K562 (cell line): Measurements from ENCODE around the gene DYNLT2. TPM values are rescaled to one million over a fixed set of nuclear protein-coding genes. Genes with fewer than 3 reads are reported as not detected.

Source experiments
- ATAC-seq: fragments of 200-7000 bp; cut with Tn5 transposase; 3 replicates; pipeline ENCODE4 v1.9.1; 2020; ENCODE audit warnings: moderate library complexity
- BruUV-seq: library from RNA; stranded (reverse); fragments of 400-500 nt; replicated peaks from 2 replicates; lab custom pipeline; 2021; lab: Mats Ljungman, UMichigan
- CTCF ChIA-PET: fragments of 300-600 bp; formaldehyde crosslinking; extraction: SDS; loops from one replicate; lab custom pipeline; 2021; ENCODE audit warnings: low intra/inter-chr PET ratio; lab: Yijun Ruan, JAX
- POLR2A ChIA-PET: fragments of 300-600, 350-650 bp; sonication (Branson Sonifier 250); formaldehyde crosslinking; extraction: SDS; loops from one replicate; lab custom pipeline; 2021; ENCODE audit warnings: antibody characterized with exemption, inconsistent platforms; lab: Yijun Ruan, JAX
- DNase-seq, 4 experiments: peaks; one replicate each; pipeline versions ENCODE4 v3.0.0 to v3.0.0-alpha.2; 2011 to 2018; ENCODE audit warnings: low spot score in 3 of 4, mixed read lengths in 3 of 4; ENCODE audit errors: extremely low read depth in 1 of 4
- FAIRE-seq: peaks from 2 replicates; lab custom pipeline; 2011; peaks lifted over from hg19 to GRCh38; lab: Jason Lieb, UNC
- H2AFZ ChIP-seq: 2 replicates; pipeline ENCODE4 v1.6.0; 2011; ENCODE audit warnings: low read depth, low read length, control low read depth, inconsistent platforms
- H3K27ac ChIP-seq: fragments of 200-600 bp; 3 replicates; pipeline ENCODE4 v1.8.0; 2011; ENCODE audit warnings: low read depth, mild to moderate bottlenecking, control low read depth, inconsistent platforms, low read length, moderate library complexity, mixed read lengths; ENCODE audit errors: extremely low read depth
- H3K27me3 ChIP-seq, 2 experiments: fragments of 300-600 bp in 1 of 2; 2 replicates in 1 of 2; 3 replicates in 1 of 2; pipeline versions ENCODE4 v1.6.0 to v1.8.0; 2011; ENCODE audit warnings: inconsistent platforms in 2 of 2, low read length in 2 of 2, mild to moderate bottlenecking in 1 of 2, mixed read lengths in 1 of 2, moderate library complexity in 1 of 2; ENCODE audit not compliant: control insufficient read depth in 2 of 2, insufficient read depth in 2 of 2
- H3K36me3 ChIP-seq: fragments of 300-600 bp; 3 replicates; pipeline ENCODE4 v1.8.0; 2011; ENCODE audit warnings: mild to moderate bottlenecking, low read length, inconsistent platforms; ENCODE audit not compliant: control insufficient read depth, insufficient read depth
- H3K4me1 ChIP-seq, 2 experiments: fragments of 200-600 bp in 1 of 2; replicated peaks in 1 of 2; 2 replicates in 1 of 2; 3 replicates in 1 of 2; pipeline versions ENCODE4 v1.5.1 to v1.8.0; 2011; ENCODE audit warnings: inconsistent platforms in 2 of 2, low read length in 2 of 2, mild to moderate bottlenecking in 1 of 2, mixed read lengths in 1 of 2, moderate library complexity in 1 of 2; ENCODE audit not compliant: control insufficient read depth in 2 of 2, insufficient read depth in 2 of 2
- H3K4me2 ChIP-seq: 2 replicates; pipeline ENCODE4 v1.6.1; 2011; ENCODE audit warnings: low read length, control low read depth, inconsistent platforms, mixed read lengths; ENCODE audit not compliant: insufficient read depth
- H3K4me3 ChIP-seq: fragments of 200-600 bp; sonication (generic), shearing (Covaris generic); 2 replicates; pipeline ENCODE4 v1.5.1; 2016; ENCODE audit warnings: control low read depth, inconsistent platforms
- H3K79me2 ChIP-seq: fragments of 200-600 bp; 3 replicates; pipeline ENCODE4 v1.8.0; 2011; ENCODE audit warnings: low read length, inconsistent platforms; ENCODE audit not compliant: control insufficient read depth, insufficient read depth
- H3K9ac ChIP-seq, 2 experiments: 2 replicates each; pipeline versions ENCODE4 v1.6.0 to v1.6.1; 2011; ENCODE audit warnings: low read depth in 2 of 2, low read length in 2 of 2, control low read depth in 1 of 2, inconsistent platforms in 1 of 2, mild to moderate bottlenecking in 1 of 2, mixed read lengths in 1 of 2; ENCODE audit not compliant: insufficient read depth in 1 of 2
- H3K9me1 ChIP-seq: one replicate; pipeline ENCODE4 v1.6.0; 2011; ENCODE audit warnings: inconsistent platforms, mild to moderate bottlenecking, low read length, moderate library complexity; ENCODE audit not compliant: control insufficient read depth, insufficient read depth
- H3K9me3 ChIP-seq: replicated peaks from 2 replicates; pipeline ENCODE4 v1.5.1; 2011; ENCODE audit warnings: low read depth, low read length, inconsistent platforms; ENCODE audit not compliant: control insufficient read depth, insufficient read depth
- H4K20me1 ChIP-seq: replicated peaks from 2 replicates; pipeline ENCODE4 v1.6.1; 2011; ENCODE audit warnings: low read length, inconsistent platforms, mixed read lengths; ENCODE audit not compliant: control insufficient read depth, insufficient read depth
- BCL6 ChIP-seq: fragments of 250-450 bp; sonication (Bioruptor Pico); IDR thresholded peaks from 2 replicates; pipeline ENCODE4 v1.4.0; 2020
- BRD4 ChIP-seq: fragments of 200-600 bp; sonication (generic); IDR thresholded peaks from 2 replicates; pipeline ENCODE4 v1.6.1; 2017; ENCODE audit warnings: inconsistent platforms
- CEBPZ ChIP-seq: fragments of 150-350 bp; IDR thresholded peaks from 2 replicates; pipeline ENCODE4 v1.6.1; 2014; ENCODE audit warnings: low read depth, mild to moderate bottlenecking, low read length, borderline replicate concordance
- IFI16 ChIP-seq: fragments of 250-450 bp; sonication (Bioruptor Pico); IDR thresholded peaks from 2 replicates; pipeline ENCODE4 v2.1.2; 2022; ENCODE audit warnings: mild to moderate bottlenecking, inconsistent platforms
- MYBL2 ChIP-seq, 2 experiments: fragments of 450-650 bp in 1 of 2; sonication (generic) in 1 of 2; formaldehyde crosslinking in 1 of 2; IDR thresholded peaks; 2 replicates each; pipeline versions ENCODE4 v1.6.1 to v1.8.1; 2017 to 2022; ENCODE audit warnings: borderline replicate concordance in 1 of 2, inconsistent platforms in 1 of 2, low read depth in 1 of 2, mild to moderate bottlenecking in 1 of 2, missing genetic modification reagents in 1 of 2, moderate library complexity in 1 of 2
- MYC ChIP-seq, 2 experiments: fragments of 250-450 bp in 1 of 2; sonication (Bioruptor Pico) in 1 of 2; IDR thresholded peaks; 2 replicates each; pipeline versions ENCODE4 v1.5.1 to v1.6.1; 2012 to 2021; ENCODE audit warnings: low read depth in 2 of 2, borderline replicate concordance in 1 of 2, improper control_type of control experiment in 1 of 2, low read length in 1 of 2, mild to moderate bottlenecking in 1 of 2, moderate library complexity in 1 of 2
- POLR2AphosphoS5 ChIP-seq: IDR thresholded peaks from 2 replicates; pipeline ENCODE4 v1.6.1; 2011; ENCODE audit warnings: mild to moderate bottlenecking, low read depth, low read length, moderate library complexity; ENCODE audit not compliant: control insufficient read depth, insufficient read depth
- SNIP1 ChIP-seq: fragments of 450-650 bp; IDR thresholded peaks from 2 replicates; pipeline ENCODE4 v1.7.1; 2017; ENCODE audit warnings: low read depth, mild to moderate bottlenecking
- SREBF2 ChIP-seq: sonication (generic); formaldehyde crosslinking; IDR thresholded peaks from 2 replicates; pipeline ENCODE4 v1.4.0; 2020; ENCODE audit warnings: mild to moderate bottlenecking, missing genetic modification reagents
- XRCC4 ChIP-seq: IDR thresholded peaks from one replicate; pipeline ENCODE4 v1.6.1; 2011; ENCODE audit not compliant: insufficient read depth, insufficient read length; ENCODE audit errors: extremely low read depth
- ZNF354B ChIP-seq: fragments of 250-450 bp; sonication (Bioruptor Pico); IDR thresholded peaks from 2 replicates; pipeline ENCODE4 v1.4.0; 2020
- WGBS: fragments of 100-300 bp; shearing (Covaris generic); methylation state at CpG from one replicate; pipeline ENCODE4 v1.1.6; 2016; ENCODE audit warnings: low coverage, mixed read lengths; ENCODE audit not compliant: insufficient coverage; ENCODE audit errors: missing lambda C conversion rate; 5-methylcytosine and 5-hydroxymethylcytosine counted together
- in situ Hi-C: fragments of 300-500 bp; cut with MboI; formaldehyde crosslinking; loops from 4 replicates; pipeline ENCODE4 v1.15.0; 2018; ENCODE audit warnings: inconsistent platforms, mixed read lengths
- intact Hi-C: fragments of 100-400 bp; cut with micrococcal nuclease; formaldehyde crosslinking; loops from 2 replicates; pipeline ENCODE4 v1.14.2; 2022
- polyA plus RNA-seq, 8 experiments: library from polyadenylated mRNA; depleted of rRNA in 4 of 8; stranded (reverse) in 5 of 8; unstranded in 3 of 8; fragments of >200 nt; fragmentation: Nextera tagmentation in 2 of 8; fragmentation: Illumina TruSeq in 1 of 8; extraction: Ambion mirVana in 2 of 8; extraction: Trizol in 1 of 8; gene quantifications; 2 replicates each; pipeline versions ENCODE4 v1.2.1 to v1.2.3, GENCODE V29; 2011 to 2014; ENCODE audit warnings: inconsistent platforms in 1 of 8, missing spikeins in 1 of 8
- total RNA-seq, 7 experiments: library from RNA; depleted of rRNA in 6 of 7; stranded (reverse); fragments of >200 nt in 6 of 7; fragmentation: Illumina TruSeq in 2 of 7; extraction: Trizol in 2 of 7; gene quantifications; 2 replicates each; pipeline versions ENCODE4 v1.2.1 to v1.2.3, GENCODE V29; 2011 to 2021; ENCODE audit warnings: low replicate concordance in 1 of 7
- TF ChIP-seq, protein P1 (sequence below): sonication (generic); formaldehyde crosslinking; IDR thresholded peaks from 2 replicates; pipeline ENCODE4 v1.8.1; 2023; ENCODE audit warnings: missing genetic modification reagents, mild to moderate bottlenecking, borderline replicate concordance

The DYNLT2 gene
- total and polyA plus RNA-seq, 9 of the 15 experiments (the other 6 are each of a cell fraction or from before 2014, with no cell fraction given), result 2.0 to 12.8 (median 6.3) TPM

GRCh38 chr6:169787797-169788196 lies 36.4 kb upstream of the DYNLT2 start:
- ChIA-PET CTCF (no interaction called here), POLR2A (interaction anchor here (4.4 kb wide), 1 partner anchor 17 kb away, joined by 29 read pairs; no protein-coding TSS in a partner anchor)
- BruUV-seq, result no TSS peak
- Histone ChIP-seq H3K4me1 (peaks cover 11 to 20% of the 10 kb centered on the region in 2 experiments; a peak in 3 of 5 replicates), H3K9me1 (peaks cover 2% of the 10 kb centered on the region), H3K4me2 (no peak overlapping the region), H2AFZ (no peak overlapping the region), H3K79me2 (no peaks in the 10 kb centered on the region), H3K27ac (no peak overlapping the region), H3K27me3 (peaks cover 39 to 68% of the 10 kb centered on the region in 2 experiments; a peak in 4 of 5 replicates), H3K36me3 (no peaks in the 10 kb centered on the region), H3K9ac (no peak overlapping the region), H4K20me1 (peaks cover 13% of the 10 kb centered on the region; the same call in 1 of the 2 replicates), H3K9me3 (no peaks in the 10 kb centered on the region), H3K4me3 (no peak overlapping the region)
- 6% methylated on average over 7 of the region's 7 CpGs for WGBS
- no peak for FAIRE-seq
- no peak for ATAC-seq
- in situ Hi-C loops, result no loop called here
- no peak for DNase-seq
- intact Hi-C loops, result no loop called here
- TF ChIP-seq POLR2AphosphoS5 (no peak), BRD4 (no peak), MYC (IDR thresholded peaks at IDR 0.05; ENCODE audit: low read depth, low read length) (no peak), MYC (CRISPR knock-in tag; IDR thresholded peaks at IDR 0.05; ENCODE audit: borderline replicate concordance, low read depth) (no peak), XRCC4 (no peak), BCL6 (CRISPR knock-in tag) (no peak), SNIP1 (no peak), MYBL2 (IDR thresholded peaks at IDR 0.05; ENCODE audit: low read depth) (no peak), MYBL2 (CRISPR knock-in tag; IDR thresholded peaks at IDR 0.05; ENCODE audit: borderline replicate concordance) (no peak), IFI16 (CRISPR knock-in tag) (no peak), ZNF354B (no peak), SREBF2 (no peak), CEBPZ (no peak)
- TF ChIP-seq, protein P1, sequence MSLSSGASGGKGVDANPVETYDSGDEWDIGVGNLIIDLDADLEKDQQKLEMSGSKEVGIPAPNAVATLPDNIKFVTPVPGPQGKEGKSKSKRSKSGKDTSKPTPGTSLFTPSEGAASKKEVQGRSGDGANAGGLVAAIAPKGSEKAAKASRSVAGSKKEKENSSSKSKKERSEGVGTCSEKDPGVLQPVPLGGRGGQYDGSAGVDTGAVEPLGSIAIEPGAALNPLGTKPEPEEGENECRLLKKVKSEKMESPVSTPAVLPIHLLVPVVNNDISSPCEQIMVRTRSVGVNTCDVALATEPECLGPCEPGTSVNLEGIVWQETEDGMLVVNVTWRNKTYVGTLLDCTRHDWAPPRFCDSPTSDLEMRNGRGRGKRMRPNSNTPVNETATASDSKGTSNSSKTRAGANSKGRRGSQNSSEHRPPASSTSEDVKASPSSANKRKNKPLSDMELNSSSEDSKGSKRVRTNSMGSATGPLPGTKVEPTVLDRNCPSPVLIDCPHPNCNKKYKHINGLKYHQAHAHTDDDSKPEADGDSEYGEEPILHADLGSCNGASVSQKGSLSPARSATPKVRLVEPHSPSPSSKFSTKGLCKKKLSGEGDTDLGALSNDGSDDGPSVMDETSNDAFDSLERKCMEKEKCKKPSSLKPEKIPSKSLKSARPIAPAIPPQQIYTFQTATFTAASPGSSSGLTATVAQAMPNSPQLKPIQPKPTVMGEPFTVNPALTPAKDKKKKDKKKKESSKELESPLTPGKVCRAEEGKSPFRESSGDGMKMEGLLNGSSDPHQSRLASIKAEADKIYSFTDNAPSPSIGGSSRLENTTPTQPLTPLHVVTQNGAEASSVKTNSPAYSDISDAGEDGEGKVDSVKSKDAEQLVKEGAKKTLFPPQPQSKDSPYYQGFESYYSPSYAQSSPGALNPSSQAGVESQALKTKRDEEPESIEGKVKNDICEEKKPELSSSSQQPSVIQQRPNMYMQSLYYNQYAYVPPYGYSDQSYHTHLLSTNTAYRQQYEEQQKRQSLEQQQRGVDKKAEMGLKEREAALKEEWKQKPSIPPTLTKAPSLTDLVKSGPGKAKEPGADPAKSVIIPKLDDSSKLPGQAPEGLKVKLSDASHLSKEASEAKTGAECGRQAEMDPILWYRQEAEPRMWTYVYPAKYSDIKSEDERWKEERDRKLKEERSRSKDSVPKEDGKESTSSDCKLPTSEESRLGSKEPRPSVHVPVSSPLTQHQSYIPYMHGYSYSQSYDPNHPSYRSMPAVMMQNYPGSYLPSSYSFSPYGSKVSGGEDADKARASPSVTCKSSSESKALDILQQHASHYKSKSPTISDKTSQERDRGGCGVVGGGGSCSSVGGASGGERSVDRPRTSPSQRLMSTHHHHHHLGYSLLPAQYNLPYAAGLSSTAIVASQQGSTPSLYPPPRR (CRISPR knock-in tag), result no peak
